Right cardiac atrium (tissue), 5 donors: ENCODE results near the gene CDIPT. TPM values are rescaled to one million over a fixed set of nuclear protein-coding genes. Genes with fewer than 3 reads are reported as not detected.

Experiments
- ATAC-seq, 2 donors: fragments of 200-7000 bp; cut with Tn5 transposase; one replicate each; pipeline versions ENCODE4 v1.8.0 to v1.9.1; 2020; ENCODE audit warnings: moderate library complexity in 2 of 2, mild to moderate bottlenecking in 1 of 2
- DNase-seq, 3 donors: peaks; one replicate each; pipeline ENCODE4 v3.0.0-alpha.2; 2020
- H3K27ac ChIP-seq: one replicate; pipeline ENCODE4 v1.5.1; 2013; ENCODE audit warnings: mild to moderate bottlenecking, low read length, control low read depth, moderate library complexity
- H3K27me3 ChIP-seq: one replicate; pipeline ENCODE4 v1.6.1; 2013; ENCODE audit not compliant: control insufficient read depth, insufficient read depth
- H3K4me1 ChIP-seq: one replicate; pipeline ENCODE4 v1.6.1; 2013; ENCODE audit warnings: low read length; ENCODE audit not compliant: control insufficient read depth, insufficient read depth
- H3K4me3 ChIP-seq: one replicate; pipeline ENCODE4 v1.5.1; 2013; ENCODE audit warnings: low read length, control low read depth
- H3K9me3 ChIP-seq: one replicate; pipeline ENCODE4 v1.6.1; 2013; ENCODE audit warnings: low read length; ENCODE audit not compliant: control insufficient read depth
- WGBS: extraction: QIAGEN DNeasy Blood & Tissue Kit; methylation state at CpG from one replicate; pipeline ENCODE4 v1.1.7; 2013; 5-methylcytosine and 5-hydroxymethylcytosine counted together
- intact Hi-C, 4 donors: fragments of 100-400 bp; cut with DNase I; formaldehyde crosslinking; loops; one replicate each; pipeline versions ENCODE4 v1.11.0 to v1.14.0; 2022 to 2023
- polyA plus RNA-seq: library from polyadenylated mRNA; stranded (reverse); fragments of 200-250 nt; gene quantifications from one replicate; pipeline ENCODE4 v1.2.3, GENCODE V29; 2013
- total RNA-seq, 4 donors: library from RNA; stranded (reverse); fragmentation: NEBNext Ultra II Directional; extraction: Animal tissue kit (Norgen Biotek cat#: 25700); gene quantifications; one replicate each; pipeline ENCODE4 v1.2.1, GENCODE V29; 2021
- donor health status: healthy with polysubstance abuse.
- donor health status: DM: no; HTN: yes; CAD: no.
- donor health status: DM: no; HTN: no; CAD: no.
- donor health status: DM: no; HTN: yes; CAD: no; lungs with severe emphysema.
- donor health status: DM: yes; HTN: yes; CAD: no.

Gene CDIPT
- total and polyA plus RNA-seq, 5 donors, result 86.7 to 109 (median 101) TPM

GRCh38 chr16:29815032-29815721 is 47.8 kb downstream of the CDIPT start:
- no peaks in the 10 kb centered on the region for H3K9me3 ChIP-seq
- H3K4me1 ChIP-seq, result peaks cover 2% of the 10 kb centered on the region
- DNase-seq (peak; percentile 53 to 83 (median 80)), ATAC-seq (no peak)
- intact Hi-C loops, result loop anchor here in 1 of 4 donors (10.0 kb wide), 1 partner anchor 180 kb away; the partner anchor contains the start of genes HIRIP3 and INO80E
- peak overlapping the region; percentile 16 for H3K27ac ChIP-seq
- H3K4me3 ChIP-seq, result peak overlapping the region; percentile 42
- 2% methylated on average over 39 of the region's 39 CpGs for WGBS
- H3K27me3 ChIP-seq, result no peaks in the 10 kb centered on the region

DNA sequence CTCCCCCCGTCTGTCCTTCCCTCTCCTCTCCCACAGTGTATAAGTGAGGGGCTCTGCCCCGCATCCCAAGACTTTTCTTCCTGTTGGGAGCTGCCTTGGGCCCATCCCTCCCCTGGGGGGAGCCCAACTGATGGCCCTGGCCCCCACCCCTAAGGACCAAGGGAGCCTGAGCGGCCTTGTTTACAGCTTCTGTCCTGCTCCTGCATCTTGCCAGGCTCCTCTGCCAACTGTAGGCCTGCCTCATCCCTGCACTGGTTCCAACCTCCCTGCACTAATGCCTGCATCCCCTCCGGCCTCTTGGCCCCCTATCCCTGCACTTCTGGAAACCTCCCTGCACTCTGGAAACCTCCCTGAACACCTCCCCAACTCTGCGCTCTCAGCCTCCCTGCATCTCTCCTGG is 48.4 kb downstream of the CDIPT start:
- no peak overlapping the region for H3K27ac ChIP-seq
- 61% methylated on average over 5 of the region's 5 CpGs for WGBS
- H3K27me3 ChIP-seq, result no peaks in the 10 kb centered on the region
- DNase-seq (peak in 1 of 3 donors; percentile 54), ATAC-seq (no peak)
- no peaks in the 10 kb centered on the region for H3K9me3 ChIP-seq
- peaks cover 2% of the 10 kb centered on the region for H3K4me1 ChIP-seq
- intact Hi-C loops, result loop anchor here in 1 of 4 donors (10.0 kb wide), 1 partner anchor 180 kb away; the partner anchor contains the start of genes HIRIP3 and INO80E
- no peak overlapping the region for H3K4me3 ChIP-seq

DNA sequence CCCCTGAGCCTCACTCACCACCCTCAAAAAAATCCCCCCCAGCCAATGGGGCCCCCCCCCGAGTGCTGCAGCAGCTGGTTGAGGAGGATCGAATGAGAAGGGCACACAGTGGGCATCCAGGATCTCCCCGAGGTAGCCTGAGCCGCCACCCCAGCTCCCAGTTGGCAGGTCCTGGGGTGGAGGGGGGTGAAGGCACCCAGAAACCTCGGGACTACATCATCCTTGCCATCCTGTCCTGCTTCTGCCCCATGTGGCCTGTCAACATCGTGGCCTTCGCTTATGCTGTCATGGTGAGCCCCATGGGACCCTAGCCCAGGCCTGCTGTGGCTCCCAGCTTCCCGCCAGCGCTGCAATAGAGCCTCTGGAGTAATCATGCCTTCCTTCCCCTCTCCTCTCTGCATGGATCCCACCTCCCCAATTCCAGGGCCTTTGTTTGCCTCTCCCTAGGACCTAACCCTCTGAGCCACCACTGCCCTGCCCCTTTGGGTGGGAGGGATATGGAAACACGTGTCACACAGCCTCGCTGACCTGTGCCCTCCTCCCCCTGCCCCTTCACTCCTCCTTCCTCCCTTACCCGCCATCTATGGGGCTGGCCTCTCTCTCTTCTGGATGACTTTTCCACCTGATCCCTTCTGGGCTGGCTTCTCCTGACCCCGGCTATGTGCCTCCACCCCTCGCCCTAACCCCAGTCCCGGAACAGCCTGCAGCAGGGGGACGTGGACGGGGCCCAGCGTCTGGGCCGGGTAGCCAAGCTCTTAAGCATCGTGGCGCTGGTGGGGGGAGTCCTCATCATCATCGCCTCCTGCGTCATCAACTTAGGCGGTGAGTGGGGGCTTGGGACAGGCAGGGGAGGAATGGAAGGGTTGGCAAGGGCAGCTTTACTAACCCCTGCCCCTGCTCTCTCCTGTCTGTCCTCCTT is 49.1 kb downstream of the CDIPT start:
- peak in 2 of 3 donors; percentile 57 to 67 for DNase-seq
- intact Hi-C loops, result loop anchor here in 1 of 4 donors (10.0 kb wide), 1 partner anchor 181 kb away; the partner anchor contains the start of genes HIRIP3 and INO80E
- Histone ChIP-seq H3K4me3 (no peak overlapping the region), H3K9me3 (no peaks in the 10 kb centered on the region), H3K27ac (no peak overlapping the region), H3K27me3 (no peaks in the 10 kb centered on the region), H3K4me1 (peaks cover 3% of the 10 kb centered on the region)
- 69% methylated on average over 24 of the region's 24 CpGs for WGBS
- no peak for ATAC-seq

DNA sequence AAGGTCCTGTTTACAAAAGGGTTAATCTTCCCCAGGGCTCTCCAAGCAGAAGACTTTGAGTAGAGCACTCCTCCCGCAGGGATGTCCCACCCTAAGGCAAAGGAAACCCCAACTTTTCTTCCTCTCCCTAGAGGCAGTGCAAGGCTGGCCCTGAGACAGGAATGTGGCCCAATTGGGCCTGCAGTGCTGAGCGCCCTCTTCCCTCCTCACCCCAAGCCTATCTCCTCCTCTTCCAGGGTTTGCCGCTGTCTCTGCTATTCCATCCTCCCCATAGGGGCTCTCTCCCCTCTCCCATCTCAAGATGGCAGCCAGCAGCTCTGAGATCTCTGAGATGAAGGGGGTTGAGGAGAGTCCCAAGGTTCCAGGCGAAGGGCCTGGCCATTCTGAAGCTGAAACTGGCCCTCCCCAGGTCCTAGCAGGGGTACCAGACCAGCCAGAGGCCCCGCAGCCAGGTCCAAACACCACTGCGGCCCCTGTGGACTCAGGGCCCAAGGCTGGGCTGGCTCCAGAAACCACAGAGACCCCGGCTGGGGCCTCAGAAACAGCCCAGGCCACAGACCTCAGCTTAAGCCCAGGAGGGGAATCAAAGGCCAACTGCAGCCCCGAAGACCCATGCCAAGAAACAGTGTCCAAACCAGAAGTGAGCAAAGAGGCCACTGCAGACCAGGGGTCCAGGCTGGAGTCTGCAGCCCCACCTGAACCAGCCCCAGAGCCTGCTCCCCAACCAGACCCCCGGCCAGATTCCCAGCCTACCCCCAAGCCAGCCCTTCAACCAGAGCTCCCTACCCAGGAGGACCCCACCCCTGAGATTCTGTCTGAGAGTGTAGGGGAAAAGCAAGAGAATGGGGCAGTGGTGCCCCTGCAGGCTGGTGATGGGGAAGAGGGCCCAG is 50.0 kb downstream of the CDIPT start:
- no peaks in the 10 kb centered on the region for H3K27me3 ChIP-seq
- DNase-seq (peak in 1 of 3 donors; percentile 41), ATAC-seq (no peak)
- no peak overlapping the region for H3K4me3 ChIP-seq
- H3K27ac ChIP-seq, result peak overlapping the region; percentile 26
- H3K4me1 ChIP-seq, result peaks cover 4% of the 10 kb centered on the region
- intact Hi-C loops, result loop anchor here in 1 of 4 donors (10.0 kb wide), 1 partner anchor 182 kb away; the partner anchor contains the start of genes HIRIP3 and INO80E
- H3K9me3 ChIP-seq, result no peaks in the 10 kb centered on the region
- WGBS, result 69% methylated on average over 9 of the region's 9 CpGs

GRCh38 chr16:29811896-29812665 is 50.9 kb downstream of the CDIPT start, which contains the start of gene PRRT2:
PRRT2 (plus strand) TSS chr16:29812193; CDS start chr16:29813055, 862 bp downstream.
- DNase-seq (peak; percentile 71 to 93 (median 91)), ATAC-seq (peak in 1 of 2 donors; percentile 2)
- Histone ChIP-seq H3K27me3 (no peaks in the 10 kb centered on the region), H3K4me1 (peaks cover 4% of the 10 kb centered on the region), H3K9me3 (no peaks in the 10 kb centered on the region), H3K27ac (peak within 1 kb of the TSS; percentile 89), H3K4me3 (peak within 1 kb of the TSS; percentile 44)
- WGBS, result 2% methylated on average over 69 of the region's 69 CpGs
- intact Hi-C loops, result loop anchor here in 2 of 4 donors (2.0 to 10.0 kb wide), 2 partner anchors 21 to 183 kb away; partner anchors contain the start of genes HIRIP3 (in 1 of the 2), INO80E (in 1 of the 2) and KIF22 (in 1 of the 2)

DNA sequence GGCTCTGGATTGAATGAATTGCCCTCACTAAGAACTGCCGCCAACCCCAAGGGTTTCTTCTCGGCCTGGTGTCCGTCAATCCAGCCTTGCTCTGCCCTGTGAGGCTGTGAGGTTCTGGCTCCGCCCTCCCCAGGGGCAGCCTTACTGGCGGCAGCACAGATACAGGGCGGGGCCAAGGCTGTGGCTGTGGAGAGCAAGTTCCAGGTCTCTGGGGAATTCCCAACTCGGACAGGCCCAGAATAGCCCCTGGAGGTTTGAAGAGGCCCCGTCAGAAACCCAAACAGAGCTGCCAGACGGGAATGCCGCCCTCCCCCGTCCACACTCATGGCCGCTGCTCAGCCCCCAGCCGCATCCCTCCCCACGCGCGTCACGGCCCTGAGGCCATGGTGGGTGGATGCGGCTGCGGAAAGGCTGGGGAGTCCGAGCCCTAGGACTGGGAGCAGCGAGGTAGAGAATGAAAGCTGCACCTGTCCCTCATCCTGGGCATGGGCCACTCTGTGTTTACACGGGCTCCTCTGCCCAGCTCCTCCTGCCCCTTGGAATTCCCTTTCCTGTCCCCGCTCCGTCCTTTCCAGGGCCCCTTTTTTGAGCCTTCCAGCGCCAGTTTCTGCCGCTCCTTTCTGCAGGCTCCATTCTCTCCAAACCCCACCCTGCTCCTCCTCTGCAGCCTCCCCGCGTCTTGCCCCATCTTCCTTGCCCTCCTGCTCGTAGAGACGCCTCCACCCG is 51.7 kb downstream of the CDIPT start:
- H3K4me3 ChIP-seq, result peak overlapping the region; percentile 44
- intact Hi-C loops, result loop anchor here in 2 of 4 donors (2.0 to 10.0 kb wide), 2 partner anchors 21 to 183 kb away; partner anchors contain the start of genes HIRIP3 (in 1 of the 2), INO80E (in 1 of the 2) and KIF22 (in 1 of the 2)
- H3K27me3 ChIP-seq, result no peaks in the 10 kb centered on the region
- H3K27ac ChIP-seq, result peak overlapping the region; percentile 89
- under 1% methylated on average over 31 of the region's 31 CpGs for WGBS
- peaks cover 2% of the 10 kb centered on the region for H3K4me1 ChIP-seq
- peak; percentile 98 to 99 (median 98) for DNase-seq
- no peaks in the 10 kb centered on the region for H3K9me3 ChIP-seq
- ATAC-seq, result peak; percentile 76 to 79

GRCh38 chr16:29810699-29811169 is 52.3 kb downstream of the CDIPT start:
- ATAC-seq, result no peak
- Histone ChIP-seq H3K27ac (peak overlapping the region; percentile 63), H3K9me3 (no peaks in the 10 kb centered on the region), H3K4me3 (no peak overlapping the region), H3K4me1 (peaks cover 2% of the 10 kb centered on the region), H3K27me3 (no peaks in the 10 kb centered on the region)
- DNase-seq, result peak in 1 of 3 donors; percentile 41
- 22% methylated on average over 9 of the region's 9 CpGs for WGBS
- intact Hi-C loops, result loop anchor here in 2 of 4 donors (2.0 to 10.0 kb wide), 2 partner anchors 20 to 184 kb away; partner anchors contain the start of genes HIRIP3 (in 1 of the 2), INO80E (in 1 of the 2) and KIF22 (in 1 of the 2)

- DNase-seq, result peak in 2 of 3 donors; percentile 71 to 73
- Histone ChIP-seq H3K9me3 (no peaks in the 10 kb centered on the region), H3K27me3 (no peaks in the 10 kb centered on the region), H3K4me3 (no peak overlapping the region), H3K27ac (peak overlapping the region; percentile 63), H3K4me1 (peaks cover 2% of the 10 kb centered on the region)
- 42% methylated on average over 23 of the region's 23 CpGs for WGBS
- intact Hi-C loops, result loop anchor here in 2 of 4 donors (2.0 to 10.0 kb wide), 2 partner anchors 19 to 185 kb away; partner anchors contain the start of genes HIRIP3 (in 1 of the 2), INO80E (in 1 of the 2) and KIF22 (in 1 of the 2)
- no peak for ATAC-seq
These were observed 53.0 kb downstream of the CDIPT start for GRCh38 chr16:29809850-29810698.
